C4-2B (cell line): ENCODE results near the gene SUMF1.

Experiments used
- H3K27ac ChIP-seq: fragments of 450-650 bp; 2 replicates; pipeline ENCODE4 v1.5.1; 2017
- CTCF ChIP-seq: fragments of 450-650 bp; conservative IDR thresholded peaks from 2 replicates; pipeline ENCODE4 v1.5.1; 2017; ENCODE audit warnings: mild to moderate bottlenecking
- ZFX ChIP-seq: fragments of 450-650 bp; IDR thresholded peaks from 2 replicates; pipeline ENCODE4 v1.6.1; 2017

SUMF1 gene

GRCh38 chr3:4411236-4411635, 55.8 kb downstream of the SUMF1 start:
- TF ChIP-seq CTCF (no peak), ZFX (no peak)
- no peak overlapping the region for H3K27ac ChIP-seq

DNA sequence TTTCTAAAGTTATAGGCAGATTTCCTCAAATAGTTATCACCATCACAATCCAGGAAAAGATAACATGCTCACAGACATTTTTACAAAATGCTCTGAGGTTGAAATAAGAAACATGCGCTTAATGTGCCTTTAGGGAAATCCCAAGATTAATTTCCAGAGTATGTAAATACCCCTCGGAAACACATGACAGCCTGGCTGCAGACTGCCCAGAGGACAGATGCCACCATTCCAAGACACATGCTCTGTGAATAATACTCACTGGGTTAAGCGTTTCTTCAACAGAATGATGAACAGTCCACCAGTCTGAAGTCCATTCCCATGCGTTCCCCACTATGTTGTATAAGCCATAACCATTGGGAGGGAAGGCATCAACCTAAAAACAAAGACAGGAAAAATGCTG, 56.5 kb downstream of the SUMF1 start:
- TF ChIP-seq CTCF (no peak), ZFX (no peak)
- H3K27ac ChIP-seq: no peak overlapping the region

- TF ChIP-seq ZFX (no peak), CTCF (no peak)
- no peak overlapping the region for H3K27ac ChIP-seq
Observed at GRCh38 chr3:4409971-4410573, 57.0 kb downstream of the SUMF1 start.

DNA sequence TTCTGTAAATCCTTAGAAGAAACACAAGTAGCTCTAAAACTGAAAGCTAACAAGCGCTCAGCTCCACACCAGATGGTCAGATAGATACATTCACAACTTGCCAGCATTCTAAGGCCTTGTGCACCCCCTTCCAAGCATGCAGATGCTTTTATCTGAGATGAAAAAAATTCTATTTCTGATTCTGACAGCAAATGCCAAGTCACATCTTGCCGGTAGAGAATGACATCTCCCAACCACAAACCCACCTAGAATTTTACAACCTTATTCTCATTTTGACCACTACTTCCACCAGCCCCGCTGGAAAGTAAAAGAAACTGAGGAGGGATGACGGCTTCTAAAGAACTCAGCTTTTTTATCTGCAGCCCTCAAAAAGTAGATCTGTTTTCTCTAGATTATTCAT, 57.7 kb downstream of the SUMF1 start:
- H3K27ac ChIP-seq: no peak overlapping the region
- TF ChIP-seq CTCF (no peak), ZFX (no peak)

DNA sequence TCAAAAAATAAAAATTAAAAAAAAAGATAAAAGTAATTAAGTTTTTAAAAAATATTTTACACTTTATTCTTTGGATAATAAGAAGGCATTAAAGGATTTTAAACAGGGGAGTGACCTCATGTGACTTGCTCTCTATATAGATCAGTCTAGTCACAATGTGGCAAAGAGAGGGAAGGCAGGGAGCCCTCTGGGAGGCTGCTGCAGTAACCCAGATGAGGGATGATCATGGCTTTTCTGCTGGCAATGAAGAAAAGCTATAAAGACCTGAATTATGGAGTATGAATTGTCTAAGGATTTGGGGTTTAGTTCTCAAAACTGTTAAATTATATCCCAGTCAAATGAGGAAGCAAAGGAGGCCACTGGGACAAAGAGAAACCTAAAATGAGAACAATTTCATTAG, 58.1 kb downstream of the SUMF1 start:
- TF ChIP-seq ZFX: no peak
- TF ChIP-seq CTCF: no peak
- no peak overlapping the region for H3K27ac ChIP-seq

GRCh38 chr3:4407941-4408340, 59.1 kb downstream of the SUMF1 start:
- TF ChIP-seq CTCF: no peak
- TF ChIP-seq ZFX: no peak
- H3K27ac ChIP-seq: no peak overlapping the region

DNA sequence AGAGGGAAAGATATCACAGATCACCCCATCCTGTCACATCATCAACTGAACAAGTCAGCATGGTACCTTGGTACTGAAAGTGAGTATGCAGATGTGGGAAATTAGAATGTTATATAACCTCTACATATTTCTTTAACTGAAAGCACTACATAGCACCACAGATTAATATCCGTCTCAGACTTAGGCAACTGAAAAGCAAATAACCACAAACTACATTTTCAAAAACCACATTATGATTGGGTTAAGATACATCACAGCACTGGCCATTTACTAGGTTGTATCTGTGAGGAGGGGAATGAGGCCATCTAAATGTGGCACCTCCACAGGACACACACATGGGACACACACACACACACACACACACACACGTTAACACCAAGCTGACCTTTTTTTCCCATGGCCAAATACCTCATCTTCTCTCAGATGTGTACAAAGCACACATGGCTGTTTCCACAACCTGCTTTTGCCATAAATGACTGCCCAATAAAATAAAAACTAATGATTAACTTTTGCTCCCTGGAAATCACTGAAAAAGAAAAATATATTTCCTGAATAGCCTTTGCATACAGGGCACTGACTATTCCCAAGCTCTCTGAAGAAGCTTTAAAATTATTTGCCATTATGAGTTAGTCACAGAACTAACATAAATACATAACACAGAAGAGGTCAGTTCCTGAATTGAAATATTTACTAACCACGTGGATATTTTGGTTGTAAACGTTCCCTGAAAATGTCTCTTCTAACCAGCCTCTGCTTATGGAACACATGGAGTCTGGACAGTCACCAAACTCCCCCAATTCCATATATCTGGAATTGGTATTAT, 60.1 kb downstream of the SUMF1 start:
- H3K27ac ChIP-seq: no peak overlapping the region
- no peak for TF ChIP-seq CTCF
- TF ChIP-seq ZFX: no peak
